PC-9 (cell line): ENCODE measurements around the gene ETS1.

ENCODE experiments used
- EZH2 ChIP-seq: fragments of 200-600 bp; sonication (generic); IDR thresholded peaks from 2 replicates; pipeline ENCODE4 v1.8.0; 2017; ENCODE audit warnings: antibody characterized with exemption, low read depth
- TF ChIP-seq, protein P1 (sequence below): fragments of 200-600 bp; sonication (generic); conservative IDR thresholded peaks from 2 replicates; pipeline ENCODE4 v1.6.1; 2017; ENCODE audit warnings: mixed run types, antibody characterized with exemption, mild to moderate bottlenecking, moderate library complexity

DNA sequence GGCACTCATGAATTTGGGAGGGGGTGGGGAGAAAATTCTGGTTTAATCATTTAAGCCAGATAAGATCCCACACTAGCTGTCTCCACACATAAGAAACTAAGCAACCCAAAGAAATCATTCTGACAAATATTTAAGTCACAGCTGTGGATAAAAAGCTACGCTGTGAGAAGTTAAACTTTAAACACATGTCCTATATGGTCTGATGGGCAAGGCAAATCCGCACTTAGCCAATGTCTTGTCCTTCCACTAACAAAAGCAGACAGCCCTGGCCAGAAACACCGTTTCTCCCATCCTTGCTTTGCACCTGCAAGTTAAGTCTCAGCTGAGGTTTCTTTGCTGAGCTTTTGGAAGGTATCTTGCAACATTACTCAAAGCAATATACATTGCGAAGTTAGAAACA lies 68.0 kb downstream of the ETS1 start:
- no peak for TF ChIP-seq EZH2
- TF ChIP-seq, protein P1, sequence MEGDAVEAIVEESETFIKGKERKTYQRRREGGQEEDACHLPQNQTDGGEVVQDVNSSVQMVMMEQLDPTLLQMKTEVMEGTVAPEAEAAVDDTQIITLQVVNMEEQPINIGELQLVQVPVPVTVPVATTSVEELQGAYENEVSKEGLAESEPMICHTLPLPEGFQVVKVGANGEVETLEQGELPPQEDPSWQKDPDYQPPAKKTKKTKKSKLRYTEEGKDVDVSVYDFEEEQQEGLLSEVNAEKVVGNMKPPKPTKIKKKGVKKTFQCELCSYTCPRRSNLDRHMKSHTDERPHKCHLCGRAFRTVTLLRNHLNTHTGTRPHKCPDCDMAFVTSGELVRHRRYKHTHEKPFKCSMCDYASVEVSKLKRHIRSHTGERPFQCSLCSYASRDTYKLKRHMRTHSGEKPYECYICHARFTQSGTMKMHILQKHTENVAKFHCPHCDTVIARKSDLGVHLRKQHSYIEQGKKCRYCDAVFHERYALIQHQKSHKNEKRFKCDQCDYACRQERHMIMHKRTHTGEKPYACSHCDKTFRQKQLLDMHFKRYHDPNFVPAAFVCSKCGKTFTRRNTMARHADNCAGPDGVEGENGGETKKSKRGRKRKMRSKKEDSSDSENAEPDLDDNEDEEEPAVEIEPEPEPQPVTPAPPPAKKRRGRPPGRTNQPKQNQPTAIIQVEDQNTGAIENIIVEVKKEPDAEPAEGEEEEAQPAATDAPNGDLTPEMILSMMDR, result no peak
